Ishikawa (cell line): ENCODE results near the gene GDF2.

Experiments used
- CEBPB ChIP-seq: IDR thresholded peaks from 2 replicates; pipeline ENCODE4 v1.6.1; 2012
- CREB1 ChIP-seq: IDR thresholded peaks from 2 replicates; pipeline ENCODE4 v1.6.1; 2012; ENCODE audit warnings: low read depth
- EGR1 ChIP-seq: IDR thresholded peaks from 2 replicates; pipeline ENCODE4 v1.6.1; 2012
- EP300 ChIP-seq: IDR thresholded peaks from 2 replicates; pipeline ENCODE4 v1.6.1; 2012; ENCODE audit warnings: borderline replicate concordance
- FOXM1 ChIP-seq: IDR thresholded peaks from 2 replicates; pipeline ENCODE4 v1.6.1; 2012; ENCODE audit warnings: low read depth, borderline replicate concordance
- MAX ChIP-seq: IDR thresholded peaks from 2 replicates; pipeline ENCODE4 v1.6.1; 2012
- NFIC ChIP-seq: IDR thresholded peaks from 2 replicates; pipeline ENCODE4 v1.6.1; 2012
- RAD21 ChIP-seq: IDR thresholded peaks from 2 replicates; pipeline ENCODE4 v1.6.1; 2012; ENCODE audit warnings: low read depth
- TAF1 ChIP-seq: IDR thresholded peaks from 2 replicates; pipeline ENCODE4 v1.6.1; 2012; ENCODE audit warnings: low read depth, mild to moderate bottlenecking
- TCF12 ChIP-seq: IDR thresholded peaks from 2 replicates; pipeline ENCODE4 v1.6.1; 2012; ENCODE audit warnings: low read depth
- TEAD4 ChIP-seq: IDR thresholded peaks from 2 replicates; pipeline ENCODE4 v1.6.1; 2012
- YY1 ChIP-seq: IDR thresholded peaks from 2 replicates; pipeline ENCODE4 v1.6.1; 2012; ENCODE audit warnings: low read depth
- ZBTB7A ChIP-seq: IDR thresholded peaks from 2 replicates; pipeline ENCODE4 v1.6.1; 2012; ENCODE audit warnings: low read depth
- TF ChIP-seq, protein P1 (sequence below): IDR thresholded peaks from 2 replicates; pipeline ENCODE4 v1.6.1; 2012
- TF ChIP-seq, protein P2 (sequence below): IDR thresholded peaks from 2 replicates; pipeline ENCODE4 v1.6.1; 2012; ENCODE audit warnings: low read depth, mild to moderate bottlenecking

GDF2 gene

GRCh38 chr10:47370878-47371277, 48.6 kb downstream of the GDF2 start:
- no peak for TF ChIP-seq FOXM1

DNA sequence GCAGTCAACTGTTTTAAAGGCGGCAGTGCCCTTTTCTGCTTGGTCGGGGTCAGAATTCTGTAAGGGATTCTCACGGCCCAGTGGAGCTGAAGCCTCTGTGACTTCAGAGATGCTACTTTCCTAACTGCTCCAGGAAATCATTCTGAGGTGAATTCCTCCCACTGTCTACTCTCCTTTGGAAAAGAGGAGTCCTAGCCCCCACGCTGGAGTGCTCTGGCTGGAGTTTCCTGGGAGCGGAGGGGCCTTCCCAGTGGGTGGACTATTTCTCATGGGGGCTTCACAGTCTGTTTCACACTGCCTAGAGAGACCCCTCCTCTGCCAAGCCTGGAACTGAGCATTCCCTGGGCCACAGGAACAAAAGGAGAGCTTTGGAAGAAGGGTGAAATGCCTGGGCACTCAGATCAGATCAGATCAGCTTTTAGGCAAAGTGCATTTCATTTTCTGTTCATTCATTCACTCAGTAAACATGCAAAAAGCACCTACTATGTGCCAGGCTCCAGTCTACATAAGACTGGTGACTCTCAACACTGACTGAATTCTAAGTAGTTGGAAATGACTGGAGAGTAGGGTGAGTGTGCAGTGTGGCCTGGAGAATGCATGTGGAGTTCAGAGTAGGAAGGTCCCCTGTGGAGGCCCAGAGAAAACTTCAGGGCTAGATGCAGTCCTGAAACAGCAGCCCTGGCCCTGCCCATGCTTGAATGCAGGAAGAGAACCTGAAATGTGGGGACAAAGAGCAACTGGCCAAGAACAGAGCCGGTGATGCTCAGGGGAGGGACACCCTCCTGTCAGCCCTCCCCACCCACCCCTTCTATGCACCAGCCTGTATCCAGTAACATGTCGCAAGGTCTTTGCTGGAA, 49.6 kb downstream of the GDF2 start:
- TF ChIP-seq CEBPB = no peak
- TF ChIP-seq FOXM1 = no peak
- TF ChIP-seq TAF1 = no peak
- TF ChIP-seq EGR1 = no peak
- no peak for TF ChIP-seq NFIC
- TF ChIP-seq YY1 = no peak
- TF ChIP-seq CREB1 = no peak
- no peak for TF ChIP-seq RAD21
- no peak for TF ChIP-seq MAX
- TF ChIP-seq, protein P1, sequence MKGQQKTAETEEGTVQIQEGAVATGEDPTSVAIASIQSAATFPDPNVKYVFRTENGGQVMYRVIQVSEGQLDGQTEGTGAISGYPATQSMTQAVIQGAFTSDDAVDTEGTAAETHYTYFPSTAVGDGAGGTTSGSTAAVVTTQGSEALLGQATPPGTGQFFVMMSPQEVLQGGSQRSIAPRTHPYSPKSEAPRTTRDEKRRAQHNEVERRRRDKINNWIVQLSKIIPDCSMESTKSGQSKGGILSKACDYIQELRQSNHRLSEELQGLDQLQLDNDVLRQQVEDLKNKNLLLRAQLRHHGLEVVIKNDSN = no peak
- no peak for TF ChIP-seq TCF12
- TF ChIP-seq, protein P2, sequence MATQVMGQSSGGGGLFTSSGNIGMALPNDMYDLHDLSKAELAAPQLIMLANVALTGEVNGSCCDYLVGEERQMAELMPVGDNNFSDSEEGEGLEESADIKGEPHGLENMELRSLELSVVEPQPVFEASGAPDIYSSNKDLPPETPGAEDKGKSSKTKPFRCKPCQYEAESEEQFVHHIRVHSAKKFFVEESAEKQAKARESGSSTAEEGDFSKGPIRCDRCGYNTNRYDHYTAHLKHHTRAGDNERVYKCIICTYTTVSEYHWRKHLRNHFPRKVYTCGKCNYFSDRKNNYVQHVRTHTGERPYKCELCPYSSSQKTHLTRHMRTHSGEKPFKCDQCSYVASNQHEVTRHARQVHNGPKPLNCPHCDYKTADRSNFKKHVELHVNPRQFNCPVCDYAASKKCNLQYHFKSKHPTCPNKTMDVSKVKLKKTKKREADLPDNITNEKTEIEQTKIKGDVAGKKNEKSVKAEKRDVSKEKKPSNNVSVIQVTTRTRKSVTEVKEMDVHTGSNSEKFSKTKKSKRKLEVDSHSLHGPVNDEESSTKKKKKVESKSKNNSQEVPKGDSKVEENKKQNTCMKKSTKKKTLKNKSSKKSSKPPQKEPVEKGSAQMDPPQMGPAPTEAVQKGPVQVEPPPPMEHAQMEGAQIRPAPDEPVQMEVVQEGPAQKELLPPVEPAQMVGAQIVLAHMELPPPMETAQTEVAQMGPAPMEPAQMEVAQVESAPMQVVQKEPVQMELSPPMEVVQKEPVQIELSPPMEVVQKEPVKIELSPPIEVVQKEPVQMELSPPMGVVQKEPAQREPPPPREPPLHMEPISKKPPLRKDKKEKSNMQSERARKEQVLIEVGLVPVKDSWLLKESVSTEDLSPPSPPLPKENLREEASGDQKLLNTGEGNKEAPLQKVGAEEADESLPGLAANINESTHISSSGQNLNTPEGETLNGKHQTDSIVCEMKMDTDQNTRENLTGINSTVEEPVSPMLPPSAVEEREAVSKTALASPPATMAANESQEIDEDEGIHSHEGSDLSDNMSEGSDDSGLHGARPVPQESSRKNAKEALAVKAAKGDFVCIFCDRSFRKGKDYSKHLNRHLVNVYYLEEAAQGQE = no peak
- no peak for TF ChIP-seq EP300
- no peak for TF ChIP-seq ZBTB7A

DNA sequence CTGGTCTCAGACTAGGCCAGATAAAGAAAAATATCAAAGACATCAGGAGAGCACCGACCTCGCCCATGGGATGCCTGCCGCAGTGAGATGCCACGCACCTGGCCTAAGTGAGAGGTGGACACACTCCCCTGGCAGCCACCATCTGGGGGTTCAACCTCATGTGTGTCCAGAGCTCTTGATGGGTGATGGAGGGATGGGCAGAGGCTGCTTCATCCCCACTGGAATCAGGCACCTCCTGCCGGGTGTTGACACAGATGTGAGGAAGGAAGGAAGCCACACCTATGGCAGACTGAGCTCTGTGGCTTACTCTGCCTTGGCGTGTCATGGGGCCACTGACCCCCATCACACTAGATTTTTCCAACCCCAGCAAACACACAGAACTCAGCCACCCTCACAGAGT, 50.5 kb downstream of the GDF2 start:
- TF ChIP-seq ZBTB7A (no peak), TCF12 (no peak), YY1 (no peak), MAX (no peak), EGR1 (no peak)
- TF ChIP-seq, protein P1 = no peak

GRCh38 chr10:47374611-47375536, 52.6 kb downstream of the GDF2 start:
- TF ChIP-seq, protein P2 = no peak
- no peak for TF ChIP-seq TEAD4
- no peak for TF ChIP-seq CREB1
- TF ChIP-seq, protein P1 = no peak
- TF ChIP-seq TCF12 = no peak
- TF ChIP-seq EGR1 = no peak
- TF ChIP-seq CEBPB = no peak

GRCh38 chr10:47376522-47377220, 54.4 kb downstream of the GDF2 start:
- TF ChIP-seq CEBPB = no peak
- TF ChIP-seq TEAD4 = no peak
- TF ChIP-seq, protein P2 = no peak
- no peak for TF ChIP-seq FOXM1
- TF ChIP-seq TAF1 = no peak
- TF ChIP-seq CREB1 = no peak
- no peak for TF ChIP-seq MAX
- TF ChIP-seq RAD21 = no peak
- TF ChIP-seq ZBTB7A = no peak
- TF ChIP-seq EGR1 = no peak
- TF ChIP-seq NFIC = no peak
- no peak for TF ChIP-seq YY1
- TF ChIP-seq EP300 = no peak
- no peak for TF ChIP-seq TCF12
- TF ChIP-seq, protein P1 = no peak
